Esophagus muscularis mucosa (tissue), 4 donors: Measurements from ENCODE around the gene IGFALS.

Source experiments
- CTCF ChIP-seq, 3 experiments: fragments of 200-600 bp in 2 of 3; fragments of 450-650 bp in 1 of 3; sonication (generic) in 2 of 3; IDR thresholded peaks; one replicate each; pipeline ENCODE4 v1.5.1; 2017 to 2019; ENCODE audit warnings: antibody characterized with exemption in 3 of 3, mild to moderate bottlenecking in 2 of 3, moderate library complexity in 1 of 3
- EP300 ChIP-seq: sonication (generic); formaldehyde crosslinking; IDR thresholded peaks from one replicate; pipeline ENCODE4 v1.6.1; 2017; ENCODE audit warnings: antibody characterized with exemption
- POLR2A ChIP-seq: fragments of 450-650 bp; IDR thresholded peaks from one replicate; pipeline ENCODE4 v1.6.1; 2017; ENCODE audit warnings: antibody characterized with exemption, moderate library complexity, mild to moderate bottlenecking, low read depth
- POLR2AphosphoS5 ChIP-seq, 2 donors: sonication (generic); formaldehyde crosslinking; IDR thresholded peaks; one replicate each; pipeline ENCODE4 v1.6.1; 2017; ENCODE audit warnings: antibody characterized with exemption in 2 of 2

- TF ChIP-seq CTCF (IDR thresholded peaks at IDR 0.05) (no peak), POLR2A (no peak), EP300 (no peak), POLR2AphosphoS5 (IDR thresholded peaks at IDR 0.05) (no peak)
Measured at GRCh38 chr16:1776672-1776955, 16.9 kb downstream of the IGFALS start.
